Heart left ventricle (tissue), 13 donors: ENCODE results near the gene SPTB.

ENCODE experiments used
- POLR2A ChIP-seq, 2 donors: fragments of 450-650 bp; IDR thresholded peaks; one replicate each; pipeline ENCODE4 v1.6.1; 2017; ENCODE audit warnings: antibody characterized with exemption in 2 of 2, mild to moderate bottlenecking in 2 of 2, moderate library complexity in 2 of 2
- TF ChIP-seq, protein P1 (sequence below), 12 donors: fragments of 200-600 bp; sonication (generic) in 4 of 12; IDR thresholded peaks; one replicate each; pipeline versions ENCODE4 v1.5.0 to v1.8.0; 2018 to 2022; ENCODE audit warnings: antibody characterized with exemption in 12 of 12, mild to moderate bottlenecking in 5 of 12
- donor health status: ischemic (EF 13 %, LVEDD 7.1; RV severe dilation, severe dysfunction).
- donor health status: DM: no; HTN: yes; CAD: no.
- donor health status: DM: no; HTN: no; CAD: no.
- donor health status: ischemic (EF 25% LVEDD 6.9; RV normal size, moderate dysfunction).
- donor health status: ischemic (EF 25% LVEDD 5.7; RV mildly dilated, moderate dysfunction).
- donor health status: ischemic (EF 35%, LVEDD 5.7; RV mildly dilated, moderate dysfunction).
- donor health status: nonischemic (EF 11% LVEDD 7.7; RV severe dilation, severe dysfunction).
- donor health status: DM: yes; HTN: yes; CAD: no.
- donor health status: PGD.
- donor health status: ischemic (EF 29% LVEDD 5.4; RV normal size, mild dysfunction).
- donor health status: nonischemic (EF 23%, LVEDD 6.1; RV moderate dilation, normal function).

DNA sequence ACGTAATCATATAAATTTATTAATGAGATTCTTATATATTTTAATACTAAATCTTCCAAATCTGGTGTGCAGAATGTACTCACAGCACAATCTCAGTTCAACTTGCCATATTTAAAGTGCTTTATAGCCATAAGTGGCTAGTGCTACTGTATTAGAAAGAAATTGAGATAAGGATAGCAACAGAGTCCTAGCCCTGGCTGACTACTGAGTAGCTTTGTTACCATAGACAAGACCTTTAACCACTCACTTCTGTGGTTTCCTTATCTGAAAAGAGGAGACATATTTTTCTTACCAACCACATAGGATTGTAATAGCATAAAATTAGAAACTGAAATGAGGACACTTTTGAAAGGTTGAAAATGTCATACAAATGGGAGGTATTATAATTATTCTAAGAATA lies 32.6 kb upstream of the SPTB start:
- TF ChIP-seq, protein P1, sequence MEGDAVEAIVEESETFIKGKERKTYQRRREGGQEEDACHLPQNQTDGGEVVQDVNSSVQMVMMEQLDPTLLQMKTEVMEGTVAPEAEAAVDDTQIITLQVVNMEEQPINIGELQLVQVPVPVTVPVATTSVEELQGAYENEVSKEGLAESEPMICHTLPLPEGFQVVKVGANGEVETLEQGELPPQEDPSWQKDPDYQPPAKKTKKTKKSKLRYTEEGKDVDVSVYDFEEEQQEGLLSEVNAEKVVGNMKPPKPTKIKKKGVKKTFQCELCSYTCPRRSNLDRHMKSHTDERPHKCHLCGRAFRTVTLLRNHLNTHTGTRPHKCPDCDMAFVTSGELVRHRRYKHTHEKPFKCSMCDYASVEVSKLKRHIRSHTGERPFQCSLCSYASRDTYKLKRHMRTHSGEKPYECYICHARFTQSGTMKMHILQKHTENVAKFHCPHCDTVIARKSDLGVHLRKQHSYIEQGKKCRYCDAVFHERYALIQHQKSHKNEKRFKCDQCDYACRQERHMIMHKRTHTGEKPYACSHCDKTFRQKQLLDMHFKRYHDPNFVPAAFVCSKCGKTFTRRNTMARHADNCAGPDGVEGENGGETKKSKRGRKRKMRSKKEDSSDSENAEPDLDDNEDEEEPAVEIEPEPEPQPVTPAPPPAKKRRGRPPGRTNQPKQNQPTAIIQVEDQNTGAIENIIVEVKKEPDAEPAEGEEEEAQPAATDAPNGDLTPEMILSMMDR (IDR thresholded peaks at IDR 0.05), result no peak
- no peak for TF ChIP-seq POLR2A (IDR thresholded peaks at IDR 0.05)
